ENCODE data around the gene CNTNAP5.

CNTNAP5 gene

DNA sequence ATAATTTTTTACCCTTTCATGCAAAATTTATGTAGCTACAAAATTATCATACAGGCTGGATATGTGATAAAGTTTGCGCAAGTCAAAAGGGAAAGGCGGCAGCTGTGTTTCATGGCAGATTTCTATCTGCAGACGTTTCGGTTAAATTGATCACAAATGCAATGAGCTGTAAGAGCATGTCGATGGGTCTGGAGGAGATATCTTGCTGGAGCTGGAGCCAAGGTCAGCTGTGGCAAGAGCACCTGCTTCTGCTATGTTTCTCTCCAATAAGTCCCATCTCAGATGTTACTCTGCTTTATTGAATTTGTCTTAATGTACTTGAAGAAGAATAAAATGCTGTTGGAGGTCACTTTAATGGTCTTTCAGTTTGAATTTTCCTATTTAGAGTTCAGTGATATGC lies 749.7 kb downstream of the CNTNAP5 start:
- no peak overlapping the region for H3K4me3 ChIP-seq (ENCODE audit: low read depth, low read length)
- TF ChIP-seq, protein P1, sequence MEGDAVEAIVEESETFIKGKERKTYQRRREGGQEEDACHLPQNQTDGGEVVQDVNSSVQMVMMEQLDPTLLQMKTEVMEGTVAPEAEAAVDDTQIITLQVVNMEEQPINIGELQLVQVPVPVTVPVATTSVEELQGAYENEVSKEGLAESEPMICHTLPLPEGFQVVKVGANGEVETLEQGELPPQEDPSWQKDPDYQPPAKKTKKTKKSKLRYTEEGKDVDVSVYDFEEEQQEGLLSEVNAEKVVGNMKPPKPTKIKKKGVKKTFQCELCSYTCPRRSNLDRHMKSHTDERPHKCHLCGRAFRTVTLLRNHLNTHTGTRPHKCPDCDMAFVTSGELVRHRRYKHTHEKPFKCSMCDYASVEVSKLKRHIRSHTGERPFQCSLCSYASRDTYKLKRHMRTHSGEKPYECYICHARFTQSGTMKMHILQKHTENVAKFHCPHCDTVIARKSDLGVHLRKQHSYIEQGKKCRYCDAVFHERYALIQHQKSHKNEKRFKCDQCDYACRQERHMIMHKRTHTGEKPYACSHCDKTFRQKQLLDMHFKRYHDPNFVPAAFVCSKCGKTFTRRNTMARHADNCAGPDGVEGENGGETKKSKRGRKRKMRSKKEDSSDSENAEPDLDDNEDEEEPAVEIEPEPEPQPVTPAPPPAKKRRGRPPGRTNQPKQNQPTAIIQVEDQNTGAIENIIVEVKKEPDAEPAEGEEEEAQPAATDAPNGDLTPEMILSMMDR (IDR thresholded peaks at IDR 0.05; ENCODE audit: low read depth, low read length, missing control alignments), result no peak
- no peak for DNase-seq (ENCODE audit: low read depth)
- in situ Hi-C loops (cut with HindIII; ENCODE audit: low sequenced_read_pairs), result no loop called here

DNA sequence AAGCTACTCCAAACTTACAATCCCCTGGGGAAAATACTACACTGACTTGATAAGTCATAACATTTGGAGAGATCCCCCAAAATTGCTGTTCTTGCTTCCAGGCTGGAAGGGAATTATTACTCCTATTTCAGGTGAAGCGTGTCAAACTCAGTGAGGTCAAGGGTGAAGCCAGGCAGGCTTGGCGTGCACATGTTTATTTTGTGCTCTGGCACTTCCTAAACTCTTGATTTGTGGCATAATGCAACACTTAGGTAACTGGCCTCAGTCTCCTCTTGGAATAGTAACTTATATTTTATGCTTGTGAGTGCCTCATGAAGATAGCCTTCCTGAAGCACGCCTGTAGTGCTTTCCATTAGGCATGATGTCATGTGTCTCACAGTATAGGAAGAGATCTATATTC lies 751.2 kb downstream of the CNTNAP5 start:
- TF ChIP-seq, protein P1 (IDR thresholded peaks at IDR 0.05; ENCODE audit: low read depth, low read length, missing control alignments), result no peak
- in situ Hi-C loops (cut with HindIII; ENCODE audit: low sequenced_read_pairs), result no loop called here
- H3K4me3 ChIP-seq (ENCODE audit: low read depth, low read length), result no peak overlapping the region
- no peak for DNase-seq (ENCODE audit: low read depth)

DNA sequence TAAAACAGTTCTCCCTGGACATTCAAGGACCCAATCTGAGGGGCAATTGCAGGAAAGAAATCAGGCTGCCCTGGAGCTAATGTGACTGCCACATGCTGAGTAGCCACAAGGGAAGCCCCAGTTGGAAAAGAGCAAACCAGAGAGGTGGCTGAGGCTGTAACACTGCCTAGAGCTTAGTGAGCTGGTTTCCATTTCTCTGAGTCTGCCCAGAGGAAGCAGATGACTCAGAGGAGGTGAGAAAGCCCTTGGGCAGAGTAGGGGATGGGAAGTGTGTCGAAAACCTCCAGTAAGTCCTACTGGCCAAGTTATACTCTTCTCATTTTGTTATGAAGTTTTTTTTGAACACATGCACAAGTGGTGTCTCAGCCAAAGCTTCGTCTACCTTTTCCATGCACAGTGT lies 753.0 kb downstream of the CNTNAP5 start:
- TF ChIP-seq, protein P1 (IDR thresholded peaks at IDR 0.05; ENCODE audit: low read depth, low read length, missing control alignments), result no peak
- no peak overlapping the region for H3K4me3 ChIP-seq (ENCODE audit: low read depth, low read length)
- in situ Hi-C loops (cut with HindIII; ENCODE audit: low sequenced_read_pairs), result no loop called here
- no peak for DNase-seq (ENCODE audit: low read depth)

DNA sequence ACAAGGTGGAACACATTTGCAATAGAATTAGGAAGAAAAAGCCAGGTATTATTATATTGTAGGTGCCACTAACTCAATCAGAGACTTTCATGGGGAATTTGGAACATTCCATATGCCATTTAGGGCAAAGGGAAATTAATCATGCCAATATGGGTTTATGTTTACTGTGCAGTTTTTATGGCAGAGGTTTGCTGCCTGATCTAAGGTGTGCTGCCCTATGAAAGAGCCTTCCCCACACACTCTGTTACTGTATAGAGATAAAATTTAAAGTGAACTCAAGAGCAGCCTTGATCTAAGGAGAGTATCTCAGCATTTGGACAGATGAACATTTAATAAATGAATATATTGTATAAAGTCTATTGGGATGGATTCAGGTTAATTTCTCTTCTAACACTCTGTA lies 771.6 kb downstream of the CNTNAP5 start:
- in situ Hi-C loops (cut with HindIII; ENCODE audit: low sequenced_read_pairs), result no loop called here
- no peak for DNase-seq (ENCODE audit: low read depth)
- no peak overlapping the region for H3K4me3 ChIP-seq (ENCODE audit: low read depth, low read length)
- TF ChIP-seq, protein P1 (IDR thresholded peaks at IDR 0.05; ENCODE audit: low read depth, low read length, missing control alignments), result no peak

DNA sequence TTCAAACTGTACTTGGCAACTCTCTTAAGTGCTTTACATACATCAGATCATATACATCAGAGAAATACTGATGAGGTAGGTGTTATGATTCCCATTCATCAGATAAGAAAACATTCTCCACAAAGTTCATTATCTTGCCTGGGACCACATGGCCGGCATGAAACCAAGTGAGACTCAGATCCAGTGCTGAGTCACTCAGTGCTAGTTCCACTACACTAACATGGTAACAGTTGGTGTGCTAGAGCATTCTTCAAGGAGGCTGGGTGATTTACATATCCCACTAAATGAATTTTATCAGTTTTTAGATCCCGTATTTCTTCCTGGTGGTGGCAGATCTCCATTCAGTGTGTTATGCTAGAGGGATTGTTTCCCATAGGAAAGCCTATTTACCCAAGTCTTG lies 772.0 kb downstream of the CNTNAP5 start:
- no peak overlapping the region for H3K4me3 ChIP-seq (ENCODE audit: low read depth, low read length)
- in situ Hi-C loops (cut with HindIII; ENCODE audit: low sequenced_read_pairs), result no loop called here
- no peak for DNase-seq (ENCODE audit: low read depth)
- TF ChIP-seq, protein P1 (IDR thresholded peaks at IDR 0.05; ENCODE audit: low read depth, low read length, missing control alignments), result no peak

DNA sequence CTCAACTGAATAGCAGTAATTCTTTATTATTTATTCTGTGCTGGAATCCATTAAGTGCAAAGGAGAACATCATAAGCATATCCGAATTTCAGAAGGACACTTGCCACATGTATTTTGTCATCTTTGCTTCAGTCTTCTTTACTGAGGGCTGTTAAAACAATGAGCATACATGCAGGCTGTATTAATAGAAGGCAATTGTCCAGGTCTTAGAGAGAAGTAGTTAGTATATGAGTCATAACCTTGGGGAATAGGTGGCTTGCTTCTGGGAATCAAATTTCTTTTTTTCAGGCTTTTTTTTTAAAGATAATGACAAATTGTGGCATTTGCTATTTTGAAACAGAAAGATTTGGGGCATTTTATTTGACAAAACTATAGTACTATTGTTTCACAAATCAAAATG lies 773.5 kb downstream of the CNTNAP5 start:
- in situ Hi-C loops (cut with HindIII; ENCODE audit: low sequenced_read_pairs), result no loop called here
- no peak overlapping the region for H3K4me3 ChIP-seq (ENCODE audit: low read depth, low read length)
- DNase-seq (ENCODE audit: low read depth), result no peak
- TF ChIP-seq, protein P1 (IDR thresholded peaks at IDR 0.05; ENCODE audit: low read depth, low read length, missing control alignments), result no peak
